GM18907 (cell line): ENCODE results near the gene PAX9.

Source experiments
- ATAC-seq: cut with Tn5 transposase; IDR thresholded peaks from one replicate; pipeline ENCODE4 v1.9.1; 2021; ENCODE audit warnings: mild to moderate bottlenecking, moderate library complexity; ENCODE audit not compliant: unreplicated experiment

Gene PAX9

DNA sequence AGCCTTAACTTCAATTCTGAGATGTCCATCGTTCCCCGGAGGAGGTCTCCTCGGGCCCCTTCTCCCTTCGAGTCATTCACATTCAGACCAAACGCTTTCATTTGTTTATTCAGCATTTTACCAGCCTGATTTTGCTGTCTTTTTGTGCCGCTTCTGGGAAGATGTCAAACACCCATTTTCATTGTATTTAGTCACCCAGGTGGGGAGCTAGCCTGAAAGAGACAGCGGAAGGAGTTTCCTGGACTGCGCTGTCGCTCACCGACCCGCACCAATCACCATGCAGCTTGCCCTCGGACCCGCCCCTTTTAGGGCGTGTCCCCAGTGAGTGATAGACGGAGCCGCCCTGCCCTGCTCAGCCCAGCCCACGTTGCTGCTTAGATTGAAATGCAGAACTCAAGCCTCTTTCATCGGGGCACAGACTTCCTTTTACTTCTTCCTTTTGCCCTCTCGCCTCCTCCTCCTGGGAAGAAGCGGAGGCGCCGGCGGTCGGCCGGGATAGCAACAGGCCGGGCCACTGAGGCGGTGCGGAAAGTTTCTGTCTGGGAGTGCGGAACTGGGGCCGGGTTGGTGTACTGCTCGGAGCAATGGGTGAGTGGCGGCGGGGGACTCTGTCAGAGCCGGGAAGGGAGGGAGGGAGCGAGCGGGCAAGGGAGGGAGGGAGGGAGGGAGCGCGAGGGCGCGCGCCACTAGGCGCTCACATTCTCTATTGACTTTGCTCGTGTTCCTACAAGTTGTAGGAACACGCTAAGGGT, at the start of gene PAX9:
Gene PAX9 (plus strand): TSS at position 355 of the 752 bp plus-strand sequence. CDS start 230 bp downstream, at position 585.
- peak; percentile 78 for ATAC-seq

DNA sequence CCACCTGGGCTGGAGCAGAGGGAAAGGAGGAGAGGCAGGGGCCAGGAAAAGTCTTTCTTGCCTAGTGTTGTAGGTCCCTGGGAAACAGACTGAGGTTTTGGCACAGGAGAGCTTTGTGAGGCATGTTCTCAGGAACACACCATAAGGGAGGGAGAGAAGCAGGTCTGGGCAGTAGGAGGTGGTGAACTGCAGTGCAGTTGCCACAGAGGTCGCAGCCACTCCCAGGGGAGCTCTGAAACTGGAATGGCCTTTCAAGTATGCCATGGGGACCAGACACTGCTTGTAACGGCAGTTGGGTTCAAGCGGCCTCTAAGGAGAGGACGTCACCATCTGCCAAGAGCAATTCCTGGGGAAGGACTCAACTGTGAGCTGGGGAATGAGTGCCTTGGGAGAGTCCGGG, 43.8 kb upstream of the PAX9 start:
- ATAC-seq: no peak

DNA sequence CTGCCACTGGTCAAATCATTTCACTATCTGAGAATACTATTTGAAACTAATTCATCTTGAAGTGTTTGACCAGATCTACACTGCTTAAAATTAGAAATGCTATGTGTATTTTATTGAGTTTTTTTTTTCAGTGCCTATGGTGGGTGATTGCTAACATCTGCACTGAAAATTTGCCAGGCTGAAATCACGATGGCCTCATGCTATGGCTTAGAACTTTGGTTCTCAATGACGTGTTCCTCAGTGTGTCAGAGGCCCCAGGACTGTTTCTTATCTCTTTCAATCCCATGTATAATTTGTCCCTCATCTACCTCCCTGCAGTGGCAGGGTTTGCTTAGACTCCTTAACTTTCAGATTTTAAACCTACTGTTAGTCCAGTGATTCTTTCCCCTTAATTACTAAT, 43.0 kb upstream of the PAX9 start:
- no peak for ATAC-seq

DNA sequence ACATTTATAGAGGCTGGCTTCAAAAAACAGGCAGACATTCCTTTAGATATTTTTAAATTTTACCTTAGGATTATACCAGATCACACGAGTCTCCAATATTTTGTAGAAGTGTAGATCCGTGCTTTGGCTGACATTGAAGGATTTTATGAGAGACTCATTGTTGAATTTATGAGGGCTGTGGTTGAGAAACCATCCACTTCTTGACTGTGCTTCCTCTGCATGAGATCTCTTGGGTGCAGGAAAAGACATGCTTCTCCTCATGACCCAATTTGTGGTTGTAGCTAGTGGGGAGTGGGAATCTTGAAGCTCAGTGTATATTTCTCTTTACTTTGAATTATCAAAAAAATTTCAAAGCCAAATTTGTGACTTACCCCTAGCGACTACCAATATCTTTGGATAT, 42.5 kb upstream of the PAX9 start:
- no peak for ATAC-seq

DNA sequence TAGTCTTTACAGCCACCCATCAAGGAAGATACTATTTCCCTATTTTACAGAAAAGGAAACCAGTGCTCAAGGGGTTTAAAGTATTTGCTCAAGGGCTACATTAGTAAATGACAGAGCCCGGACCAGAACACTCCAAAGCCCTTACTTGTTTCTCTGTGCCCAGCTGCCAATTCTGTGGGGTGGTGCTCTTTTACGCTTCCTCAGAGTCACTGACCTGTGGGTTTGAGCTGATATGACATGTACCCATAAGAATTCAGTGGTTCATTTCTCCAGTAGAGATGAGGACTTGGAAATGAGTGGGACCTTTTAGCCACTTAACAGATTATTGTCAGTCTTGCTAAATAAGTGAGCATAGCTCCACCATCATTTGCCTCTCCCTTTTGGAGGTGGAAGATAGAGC, 41.8 kb upstream of the PAX9 start:
- ATAC-seq: no peak

DNA sequence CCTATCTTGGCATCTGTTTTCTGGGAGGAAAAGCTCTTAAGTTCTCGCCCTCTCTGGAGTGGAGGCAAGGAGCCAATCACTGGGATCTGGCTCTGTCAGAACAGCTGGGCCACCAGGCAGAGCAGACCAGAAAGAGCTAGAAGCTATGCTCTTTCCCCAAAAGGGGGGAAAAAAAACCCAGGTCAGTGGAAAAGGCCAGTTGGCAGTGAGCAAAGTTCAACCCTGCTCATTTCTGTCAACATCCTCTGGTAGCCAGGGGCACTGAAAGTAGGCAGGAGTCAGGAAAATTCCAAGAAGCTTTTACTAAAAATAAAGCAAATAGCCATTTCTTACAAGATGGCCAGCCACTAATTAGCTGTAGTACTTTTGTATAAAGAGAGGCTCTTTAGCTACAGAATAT, 36.6 kb upstream of the PAX9 start:
- no peak for ATAC-seq

DNA sequence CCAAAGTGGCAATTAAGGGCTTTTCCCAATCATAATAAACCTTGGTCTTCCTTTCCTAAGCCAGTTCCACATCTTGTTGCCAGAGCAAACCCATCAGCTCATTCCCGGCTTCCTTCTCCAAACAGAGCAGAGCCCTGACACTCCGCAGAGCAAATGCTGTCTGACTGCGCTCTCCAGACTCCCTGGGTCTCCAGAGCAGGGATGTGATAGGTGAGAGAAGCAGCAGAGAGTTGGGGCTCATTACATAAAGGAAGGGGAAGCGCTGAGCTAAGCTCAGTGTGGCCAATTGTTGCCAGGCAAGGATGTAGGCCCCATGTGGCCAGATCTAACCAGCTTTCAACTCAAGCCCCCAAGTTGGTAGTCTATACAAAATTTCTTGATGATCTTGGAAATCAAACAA, 36.2 kb upstream of the PAX9 start:
- ATAC-seq: no peak

DNA sequence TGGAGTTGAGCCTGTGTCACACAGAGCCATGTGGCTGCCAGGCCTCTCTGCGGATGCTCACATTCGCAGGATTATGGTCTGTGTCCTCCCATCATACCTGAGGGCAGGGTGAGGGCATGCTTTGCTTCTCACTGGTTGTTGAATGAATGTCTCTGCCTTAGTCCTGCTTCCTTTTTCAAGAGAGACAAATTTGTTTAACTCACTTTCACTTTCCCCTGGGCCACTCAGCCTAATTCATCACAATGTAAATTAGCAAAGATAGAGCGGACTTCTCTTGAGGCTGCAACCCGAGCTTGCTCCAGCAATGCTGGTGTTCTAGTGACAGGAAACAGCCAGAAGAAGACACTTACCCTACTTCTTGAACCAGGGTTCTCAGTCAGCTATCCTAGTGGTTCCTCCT, 35.5 kb upstream of the PAX9 start:
- ATAC-seq: no peak

DNA sequence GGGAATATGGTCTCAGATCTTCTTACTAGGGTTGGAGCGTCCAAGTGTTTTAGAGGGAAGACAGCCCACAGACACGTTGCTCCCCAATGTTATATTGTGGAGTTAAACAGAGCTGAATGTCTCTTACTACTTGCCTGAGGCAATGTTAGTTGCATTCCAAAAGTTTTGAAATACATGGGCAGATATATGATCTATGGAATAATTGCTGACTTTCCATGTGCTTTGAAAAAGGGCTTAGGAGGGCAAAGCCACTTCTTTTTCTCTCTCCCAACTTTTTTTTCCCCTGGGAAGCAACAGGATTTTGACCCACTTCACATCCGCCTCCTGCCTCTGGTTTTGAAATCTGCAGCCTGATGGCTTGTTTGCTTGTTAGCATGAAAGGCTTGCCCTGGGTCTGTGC, 33.7 kb upstream of the PAX9 start:
- no peak for ATAC-seq

DNA sequence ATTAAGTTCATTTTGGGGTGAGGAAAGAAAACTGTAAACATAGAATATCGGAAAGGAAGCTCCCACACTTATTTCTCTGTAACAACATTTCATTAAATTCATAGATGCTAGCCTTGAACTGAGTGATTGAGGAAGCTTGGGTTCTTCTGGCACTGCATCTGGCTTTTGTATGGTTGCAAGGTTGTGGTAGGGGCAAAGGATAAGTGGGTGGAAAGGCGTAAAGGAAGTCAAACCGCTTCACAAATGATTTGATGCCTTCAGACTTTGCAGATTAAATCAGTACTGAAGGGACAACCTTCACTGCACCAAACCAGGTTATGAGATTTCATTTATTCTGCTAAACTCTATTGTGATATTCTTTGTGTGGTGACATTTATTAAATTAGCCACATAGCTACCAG, 28.1 kb upstream of the PAX9 start:
- no peak for ATAC-seq

DNA sequence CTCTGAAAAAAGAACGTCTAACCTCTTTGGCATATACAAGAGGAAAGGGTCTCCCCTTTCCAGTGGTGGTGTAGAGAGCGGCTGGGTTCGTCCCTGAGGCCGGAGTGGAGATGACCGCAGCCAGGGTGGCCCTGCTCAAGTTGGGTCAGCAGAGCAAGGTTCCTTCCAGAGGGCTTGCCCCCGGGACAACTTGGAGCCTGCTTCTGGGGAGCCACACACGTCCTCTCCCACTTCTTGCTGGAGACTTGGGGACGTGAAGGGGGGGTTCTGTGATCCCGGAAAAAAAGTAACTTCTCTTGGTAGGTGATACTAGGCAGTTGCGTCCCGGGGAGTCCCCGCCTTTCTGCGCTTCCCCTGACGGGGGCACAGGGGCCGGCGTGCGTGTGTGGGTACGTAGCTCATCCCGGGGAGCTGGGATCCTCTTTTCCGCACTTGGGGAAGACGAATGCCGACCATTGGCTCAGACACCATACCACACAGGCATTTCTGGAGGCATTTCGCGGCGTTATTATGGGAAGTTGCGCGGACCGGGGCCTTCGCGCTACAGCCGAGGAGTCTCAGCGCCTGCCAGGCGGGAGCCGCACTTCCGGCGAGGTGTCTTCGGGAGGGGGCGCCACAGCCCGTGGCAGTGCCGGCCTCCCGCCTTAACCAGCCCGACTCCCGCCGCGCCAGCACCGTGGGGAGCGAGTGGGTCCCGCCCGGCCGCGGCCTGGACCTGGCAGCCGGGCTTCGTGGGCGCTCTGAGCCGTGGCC, 14.8 kb upstream of the PAX9 start:
- ATAC-seq: no peak

DNA sequence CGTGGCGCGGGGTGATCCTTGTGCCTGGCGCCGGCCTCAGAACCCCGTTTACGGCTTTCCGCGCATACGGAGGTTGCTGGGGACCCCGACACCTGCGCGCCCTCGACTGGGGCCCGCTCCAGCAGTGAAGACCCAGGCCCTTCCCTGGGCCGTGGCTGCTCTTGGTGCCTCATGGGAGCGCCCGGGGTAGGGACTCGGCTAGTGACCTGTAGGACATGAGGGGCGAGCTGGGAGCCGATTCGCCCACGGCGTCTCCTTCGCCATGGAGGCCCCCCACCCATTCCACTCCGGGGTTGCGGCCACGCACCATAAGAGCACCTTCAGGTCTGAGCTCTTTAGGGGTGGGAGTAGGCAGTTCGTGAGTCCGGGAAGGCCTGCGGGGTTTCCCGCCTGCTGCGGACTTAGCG, 14.2 kb upstream of the PAX9 start:
- ATAC-seq: no peak

DNA sequence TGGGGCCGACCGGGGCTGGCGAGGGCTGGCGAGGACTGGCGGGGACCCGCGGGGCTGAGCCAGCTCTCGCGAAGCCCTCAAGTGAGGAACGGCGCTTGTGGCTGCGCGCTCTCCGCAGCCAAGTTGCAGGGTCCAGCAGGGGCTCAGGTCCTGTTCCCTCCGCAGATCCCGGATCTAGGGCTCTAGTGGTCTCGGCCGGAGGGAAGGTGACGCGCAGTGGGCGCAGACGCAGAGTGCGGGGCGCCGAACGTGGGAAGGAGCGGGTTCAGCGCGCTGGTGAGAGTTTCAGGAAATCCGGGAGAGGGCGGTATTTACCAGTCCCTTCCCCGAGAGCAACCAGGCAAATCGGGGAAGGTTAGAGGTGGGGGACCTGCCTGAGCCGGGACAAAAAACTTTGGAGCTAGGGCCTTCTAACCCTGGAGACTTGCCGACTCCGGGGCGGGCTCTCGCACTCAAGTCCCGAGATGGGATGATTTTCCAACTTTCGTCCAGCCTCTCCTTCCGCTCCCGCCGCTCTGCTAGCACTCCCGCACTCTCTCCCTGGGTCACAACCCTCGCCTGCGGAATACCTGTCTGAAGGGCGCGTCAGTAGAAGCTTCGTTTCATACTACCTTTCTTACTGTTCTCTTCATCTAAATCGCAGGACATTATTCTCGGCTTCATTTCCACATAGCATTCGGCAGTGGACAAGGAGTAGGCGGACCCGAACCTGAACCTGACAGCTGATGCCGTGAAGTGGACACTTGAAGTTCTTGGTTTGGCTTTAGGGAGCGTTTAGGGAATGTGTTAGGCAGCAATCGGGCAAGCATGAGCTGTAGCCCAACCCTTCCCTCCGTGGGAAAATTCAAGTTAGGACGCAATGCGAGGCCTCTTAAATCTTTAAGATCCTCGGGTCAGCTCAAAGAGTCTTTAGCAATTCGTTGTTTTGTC, 13.6 kb upstream of the PAX9 start:
- no peak for ATAC-seq

DNA sequence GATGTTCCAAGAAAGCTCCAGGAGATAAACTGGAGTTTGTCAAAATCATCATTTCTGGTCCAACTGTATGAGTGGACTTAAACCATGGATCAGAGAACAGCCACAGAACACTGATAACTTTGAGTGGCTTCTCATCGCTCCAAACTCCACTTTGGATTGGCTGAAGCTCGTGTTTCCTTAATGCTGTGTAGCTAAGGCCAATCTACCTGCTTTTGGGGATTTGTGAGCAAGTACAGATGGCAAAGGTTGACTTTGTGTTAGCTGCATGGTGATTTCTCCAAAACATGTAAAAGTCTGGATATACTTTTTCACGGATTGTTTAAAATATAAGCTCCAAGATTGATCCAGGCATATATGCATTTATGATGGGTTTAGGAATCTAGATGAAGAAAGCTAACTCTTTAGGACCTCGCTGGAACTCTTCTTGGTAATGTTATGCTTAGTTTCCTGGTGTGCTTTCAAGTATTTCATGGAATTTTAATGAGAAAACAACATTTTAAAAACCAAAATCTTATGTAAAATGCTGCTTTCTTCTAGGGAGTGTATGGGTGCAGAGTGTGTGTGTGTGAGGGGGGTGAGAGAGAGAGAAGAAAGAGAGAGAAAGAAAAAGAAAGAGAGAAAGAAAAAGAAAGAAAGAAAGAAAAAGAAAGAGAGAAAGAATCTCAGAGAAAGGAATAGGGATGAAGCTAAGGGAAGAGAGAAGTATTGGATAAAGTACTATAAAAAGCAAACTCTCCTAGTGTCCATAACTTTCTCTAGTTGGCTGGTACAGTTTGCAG, 11.6 kb upstream of the PAX9 start:
- ATAC-seq: no peak

DNA sequence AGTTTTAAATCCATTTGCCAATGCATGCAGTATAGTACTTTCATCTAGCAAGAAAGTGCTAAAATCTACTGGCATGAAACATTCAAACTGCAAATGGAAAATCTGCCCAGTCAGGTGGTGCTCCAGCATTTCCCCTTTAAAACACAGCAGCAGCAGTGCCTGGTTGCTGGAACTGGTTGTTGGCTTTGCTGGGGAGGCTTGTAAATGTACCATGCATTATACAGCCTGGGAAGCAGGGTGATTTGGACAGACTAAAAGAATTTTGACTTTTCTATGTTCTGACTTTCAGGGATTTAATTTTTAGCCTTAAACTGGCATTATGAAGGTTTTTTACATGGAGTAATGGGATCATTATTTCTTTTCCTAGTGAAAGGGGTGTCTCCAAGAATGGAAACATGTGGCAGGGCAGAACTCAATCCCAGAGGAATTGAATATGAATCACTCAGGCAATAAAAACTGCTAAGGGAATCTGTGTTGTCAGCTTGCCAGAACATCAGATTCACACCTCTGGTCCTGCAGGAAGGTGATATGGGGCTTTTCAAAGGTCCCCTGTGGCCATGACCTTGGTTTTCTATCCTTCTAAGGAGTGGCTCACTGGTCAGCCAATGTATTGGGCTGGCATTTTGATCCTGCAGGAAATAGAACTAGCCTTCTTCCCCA, 9.0 kb upstream of the PAX9 start:
- ATAC-seq: no peak

DNA sequence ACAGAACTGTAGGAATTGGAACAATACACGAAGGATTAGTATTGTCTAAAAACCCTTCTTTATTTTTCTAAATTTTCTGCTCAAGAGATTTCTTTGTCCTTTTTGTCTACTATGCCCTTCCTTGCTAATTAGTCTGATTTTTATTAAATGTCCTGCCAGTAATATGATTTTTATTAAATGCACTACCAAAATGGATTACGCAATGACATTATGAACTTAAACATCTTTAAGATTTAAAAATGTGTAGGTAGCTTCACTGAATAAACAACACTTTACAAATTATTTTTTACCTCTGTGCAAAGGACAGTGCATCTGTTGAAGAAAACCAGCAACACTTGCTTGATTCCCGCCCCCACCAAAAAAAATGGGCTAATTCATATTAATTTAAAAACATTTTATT, 8.2 kb upstream of the PAX9 start:
- no peak for ATAC-seq

DNA sequence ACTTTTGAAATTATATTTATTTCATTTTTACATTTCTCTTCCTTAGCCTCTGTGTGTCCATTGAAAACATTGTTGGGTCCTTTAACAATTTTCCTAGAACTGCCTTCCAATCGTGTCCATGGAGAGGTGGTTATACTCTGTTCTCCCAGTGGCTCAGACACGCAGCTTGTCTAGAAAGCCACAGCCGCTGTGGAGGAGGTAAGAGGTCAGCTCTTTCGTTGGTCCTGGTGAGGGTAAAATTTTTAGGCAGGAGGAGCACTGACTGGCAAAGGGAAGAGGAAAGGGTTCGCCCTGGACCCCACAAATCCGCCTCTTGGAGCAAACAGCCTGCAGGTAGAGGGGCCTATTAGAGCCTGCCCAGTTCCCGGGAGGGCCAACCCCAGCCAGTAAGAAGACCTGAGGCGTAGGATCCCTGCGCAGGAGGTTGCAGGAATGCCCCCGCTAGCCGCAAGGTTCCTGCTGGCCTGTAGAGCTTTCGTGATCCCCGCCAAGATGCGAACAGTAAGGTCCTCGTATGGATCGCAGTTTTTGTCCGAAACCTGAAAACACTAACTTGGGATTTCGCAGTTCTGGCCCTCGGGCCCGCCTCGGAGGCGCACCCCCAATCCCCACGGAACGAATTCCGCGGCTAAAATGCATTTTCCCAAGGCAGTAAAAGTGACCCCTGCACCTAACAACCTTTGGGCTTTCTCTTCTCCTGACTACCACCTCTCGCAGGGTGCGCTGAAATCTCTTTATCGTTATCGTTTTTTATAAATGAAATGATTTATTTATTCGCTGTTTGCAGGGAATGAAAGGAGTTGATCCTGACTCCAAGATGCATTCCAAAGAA, 7.5 kb upstream of the PAX9 start:
- ATAC-seq: no peak

DNA sequence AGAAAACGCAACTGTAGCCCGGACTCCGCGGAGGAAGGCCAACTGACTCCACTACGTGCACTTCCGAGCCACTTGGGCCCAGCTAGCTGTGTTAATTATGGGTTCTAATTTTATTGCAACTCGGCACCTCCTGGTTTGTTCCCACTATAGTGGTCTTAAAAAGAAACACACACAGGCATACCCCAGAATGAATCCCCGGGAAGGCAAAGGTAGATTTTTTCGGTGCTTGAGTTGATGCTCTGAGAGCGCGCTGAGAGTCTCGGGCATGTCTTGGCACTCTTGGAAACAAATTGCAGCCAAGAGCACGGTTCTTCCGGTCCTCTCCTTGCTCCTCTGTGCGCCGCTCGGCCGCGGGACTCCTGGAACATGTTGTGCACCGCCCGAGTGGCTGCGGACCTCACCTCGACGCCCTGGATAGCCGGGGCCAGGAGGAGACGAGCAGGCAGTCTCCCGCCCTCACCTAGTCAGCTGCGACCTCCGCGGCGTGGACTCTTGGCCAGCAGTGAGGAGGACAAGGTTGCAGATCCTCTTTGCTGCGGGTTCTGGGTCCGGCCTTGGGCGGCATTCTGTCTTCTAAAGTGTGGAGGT, 6.8 kb upstream of the PAX9 start:
- no peak for ATAC-seq

DNA sequence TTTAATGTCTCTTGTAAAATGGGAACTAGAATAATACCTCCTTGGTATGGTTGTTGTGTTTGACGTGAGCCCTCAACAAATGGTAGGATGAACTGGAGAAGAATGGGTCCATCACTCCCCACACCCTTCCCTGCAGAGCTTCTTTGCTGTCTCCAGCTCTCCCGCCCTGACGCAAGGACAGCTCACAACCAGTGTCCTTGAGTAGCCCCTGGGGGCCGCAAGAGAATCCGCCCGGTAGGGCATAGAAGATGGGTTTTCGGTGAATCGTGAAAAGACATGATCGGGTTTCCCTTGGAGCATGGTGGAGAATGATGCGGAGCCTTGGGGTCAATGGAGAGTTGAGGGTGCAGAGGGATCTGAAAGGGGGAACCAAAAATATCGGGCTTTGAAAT, 6.1 kb upstream of the PAX9 start:
- no peak for ATAC-seq
